ENCODE data around the gene AKAP1.
"Not testable (repeated sequence)": the region's sequence is repeated elsewhere in the genome, so short reads cannot be mapped to it uniquely, and the experiment has no call there.

AKAP1 gene

DNA sequence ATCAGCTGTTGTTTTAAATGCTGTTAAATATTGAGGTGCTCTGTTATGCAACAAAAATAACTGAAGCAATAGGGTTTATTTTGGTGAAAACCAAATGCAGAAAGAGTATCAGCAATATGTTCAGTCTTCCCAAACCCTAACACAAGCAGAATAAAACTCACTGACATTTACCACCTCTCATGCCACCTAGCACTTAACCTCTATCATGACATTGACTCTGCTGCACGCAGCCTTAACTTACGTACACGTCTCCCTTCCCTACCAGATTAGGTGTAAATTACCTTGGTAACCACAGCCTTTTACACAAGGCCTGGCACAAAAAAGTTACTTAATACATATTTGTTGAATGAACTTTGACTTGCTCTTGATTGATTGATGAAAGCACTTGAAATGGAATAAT, 9.9 kb upstream of the AKAP1 start:
- no peak for DNase-seq (ENCODE audit: low read depth, low spot score)

DNA sequence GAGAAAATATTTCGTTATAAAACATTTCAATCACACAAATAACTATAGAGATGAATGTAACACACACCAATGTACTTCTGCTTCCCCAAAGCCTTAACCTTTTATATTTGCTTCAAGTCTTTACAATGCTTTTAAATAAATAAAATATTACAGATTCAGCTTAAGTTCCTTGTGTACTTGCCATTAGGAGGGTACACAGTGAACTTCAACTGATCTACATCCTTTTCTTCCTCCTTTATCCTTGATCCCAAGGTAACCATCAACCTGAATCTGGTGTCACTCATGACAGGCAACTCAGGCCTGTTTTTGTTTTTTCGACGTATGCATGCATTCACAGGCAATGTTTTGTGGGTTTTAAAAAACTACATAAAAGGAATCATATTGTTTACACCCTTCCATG, 9.3 kb upstream of the AKAP1 start:
- no peak for DNase-seq (ENCODE audit: low read depth, low spot score)

- no peak for DNase-seq (ENCODE audit: low read depth, low spot score)
Measured at GRCh38 chr17:57077000-57077399, 8.0 kb upstream of the AKAP1 start.

DNA sequence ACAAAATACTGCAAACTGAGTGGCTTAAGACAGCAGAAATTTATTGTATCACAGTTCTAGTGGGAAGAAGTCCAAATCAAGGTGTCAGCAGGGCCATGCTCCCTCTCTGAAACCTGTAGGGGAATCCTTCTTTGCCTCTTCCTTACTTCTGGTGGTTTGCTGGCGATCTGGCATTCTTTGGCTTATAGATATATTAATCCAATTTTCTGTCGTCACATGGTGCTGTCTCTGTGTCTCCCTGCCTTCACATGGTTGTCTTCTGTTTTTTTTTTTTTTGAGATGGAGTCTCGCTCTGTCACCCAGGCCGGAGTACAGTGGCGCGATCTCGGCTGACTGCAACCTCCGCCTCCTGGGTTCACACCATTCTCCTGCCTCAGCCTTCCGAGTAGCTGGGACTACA, 6.8 kb upstream of the AKAP1 start:
- DNase-seq (ENCODE audit: low read depth, low spot score), result no peak

- DNase-seq (ENCODE audit: low read depth, low spot score), result no peak
Measured at GRCh38 chr17:57080718-57081117, 4.3 kb upstream of the AKAP1 start.

- DNase-seq (ENCODE audit: low read depth, low spot score), result no peak
Measured at GRCh38 chr17:57082441-57082840, 2.6 kb upstream of the AKAP1 start.

DNA sequence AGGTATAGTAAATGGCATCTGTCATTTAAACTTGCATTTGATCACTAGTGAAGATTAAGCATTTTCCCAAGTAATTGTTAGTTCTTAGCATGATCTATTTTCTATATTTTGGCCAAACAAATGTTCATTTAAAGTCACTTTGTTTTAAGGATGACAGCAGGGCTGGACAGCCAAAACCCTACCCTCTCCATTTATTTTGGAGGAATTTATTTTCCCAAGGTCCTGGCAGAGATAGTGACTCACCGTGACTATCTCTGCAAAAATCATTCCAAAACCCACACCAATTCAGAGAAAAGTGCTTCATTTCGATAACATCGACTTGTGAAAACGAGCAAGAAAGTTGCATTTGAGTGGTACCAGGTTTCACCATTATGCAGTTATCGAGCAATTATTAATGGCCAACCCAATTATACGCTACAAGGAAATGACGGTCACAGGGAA, 665 bp upstream of the AKAP1 start:
- DNase-seq (ENCODE audit: low read depth, low spot score), result no peak

DNA sequence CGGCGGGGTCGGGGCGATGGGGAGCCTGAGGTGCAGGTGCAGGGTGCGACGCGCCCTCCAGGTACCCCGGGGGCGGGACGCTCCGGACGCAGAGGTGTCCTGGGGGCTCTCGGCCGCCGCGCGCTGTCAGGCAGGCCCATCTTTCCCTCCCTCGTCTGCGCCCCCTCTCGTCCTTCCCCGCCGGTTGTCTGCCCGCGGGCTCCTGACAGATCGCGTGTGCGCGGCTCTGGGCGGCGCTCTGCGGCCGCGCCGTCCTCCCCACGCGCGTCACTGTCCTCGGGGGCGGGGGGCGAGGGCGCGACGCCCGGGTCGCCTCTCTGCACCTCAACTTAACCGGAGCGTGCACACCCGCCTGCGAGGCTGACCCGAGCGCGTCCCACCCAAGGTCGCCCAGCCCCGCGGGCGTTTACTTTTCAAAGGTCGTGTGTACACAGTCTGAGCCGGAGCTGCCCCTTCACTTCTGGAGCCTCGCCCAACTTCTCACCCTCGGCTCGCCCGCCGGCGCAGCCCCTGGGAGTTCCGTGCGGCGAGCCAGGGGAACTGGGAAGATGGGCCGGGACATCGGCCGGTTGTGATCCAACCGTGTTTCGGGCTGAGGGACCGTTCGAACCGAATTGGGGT, 512 bp downstream of the AKAP1 start:
- DNase-seq (ENCODE audit: low read depth, low spot score), result peak; percentile 20

- no peak for DNase-seq (ENCODE audit: low read depth, low spot score)
Measured at GRCh38 chr17:57086069-57086930, 1.3 kb downstream of the AKAP1 start.

GRCh38 chr17:57088298-57088697, 3.3 kb downstream of the AKAP1 start:
- no peak for DNase-seq (ENCODE audit: low read depth, low spot score)

GRCh38 chr17:57089391-57089790, 4.3 kb downstream of the AKAP1 start:
- DNase-seq (ENCODE audit: low read depth, low spot score), result no peak

GRCh38 chr17:57090560-57091185, 5.6 kb downstream of the AKAP1 start:
- DNase-seq (ENCODE audit: low read depth, low spot score), result no peak

DNA sequence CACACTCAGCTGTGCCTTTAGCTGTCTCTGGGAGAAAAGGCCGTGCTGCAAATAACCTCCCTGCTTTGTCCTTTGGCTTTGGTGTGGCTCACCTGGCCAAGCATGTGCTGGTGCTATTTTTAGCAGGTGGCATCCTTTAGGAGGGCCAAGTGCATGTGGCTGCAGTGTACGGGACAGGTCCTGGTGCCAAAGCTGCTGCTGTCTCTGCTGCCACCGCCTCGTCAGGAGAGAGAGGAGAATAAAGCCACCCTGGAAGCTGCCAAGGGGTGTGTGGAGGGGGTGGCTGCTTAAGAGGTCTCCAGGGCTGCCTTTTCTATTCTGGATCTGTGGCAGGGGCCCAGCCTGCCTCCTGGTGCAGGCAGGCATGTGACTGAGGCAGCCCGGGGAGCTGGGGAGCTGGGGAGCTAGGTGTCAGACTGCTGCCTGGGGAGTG, 6.2 kb downstream of the AKAP1 start:
- no peak for DNase-seq (ENCODE audit: low read depth, low spot score)

GRCh38 chr17:57092171-57092570, 7.1 kb downstream of the AKAP1 start:
- no peak for DNase-seq (ENCODE audit: low read depth, low spot score)

DNA sequence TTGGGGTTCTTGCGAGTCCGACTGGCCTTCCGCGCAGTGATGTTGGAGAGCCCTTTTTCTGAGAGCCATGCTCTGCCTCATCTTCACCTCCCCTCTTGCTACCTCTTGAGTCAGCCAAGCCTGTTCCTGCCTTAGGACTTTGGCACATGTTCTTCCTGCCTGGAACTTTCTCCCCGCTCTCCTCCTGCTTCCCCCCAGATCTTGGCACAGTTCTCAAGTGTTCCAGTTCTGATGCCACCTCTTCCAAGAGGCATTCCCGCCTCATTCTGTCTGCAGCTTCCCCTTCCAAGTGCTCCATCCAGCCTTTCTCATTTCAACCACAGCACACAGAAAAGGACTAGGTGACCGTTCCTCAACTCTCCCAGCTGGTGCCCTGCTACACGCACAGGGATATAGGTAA, 7.7 kb downstream of the AKAP1 start:
- no peak for DNase-seq (ENCODE audit: low read depth, low spot score)

- DNase-seq (ENCODE audit: low read depth, low spot score), result no peak
Measured at GRCh38 chr17:57096472-57097202, 11.6 kb downstream of the AKAP1 start.

- DNase-seq (ENCODE audit: low read depth, low spot score), result no peak
Measured at GRCh38 chr17:57097832-57098421, 12.9 kb downstream of the AKAP1 start.

- DNase-seq (ENCODE audit: low read depth, low spot score), result no peak
Measured at GRCh38 chr17:57099165-57099564, 14.1 kb downstream of the AKAP1 start.

GRCh38 chr17:57102122-57102521, 17.1 kb downstream of the AKAP1 start:
- no peak for DNase-seq (ENCODE audit: low read depth, low spot score)

GRCh38 chr17:57102660-57103059, 17.6 kb downstream of the AKAP1 start:
- not testable (repeated sequence) for DNase-seq (ENCODE audit: low read depth, low spot score)

DNA sequence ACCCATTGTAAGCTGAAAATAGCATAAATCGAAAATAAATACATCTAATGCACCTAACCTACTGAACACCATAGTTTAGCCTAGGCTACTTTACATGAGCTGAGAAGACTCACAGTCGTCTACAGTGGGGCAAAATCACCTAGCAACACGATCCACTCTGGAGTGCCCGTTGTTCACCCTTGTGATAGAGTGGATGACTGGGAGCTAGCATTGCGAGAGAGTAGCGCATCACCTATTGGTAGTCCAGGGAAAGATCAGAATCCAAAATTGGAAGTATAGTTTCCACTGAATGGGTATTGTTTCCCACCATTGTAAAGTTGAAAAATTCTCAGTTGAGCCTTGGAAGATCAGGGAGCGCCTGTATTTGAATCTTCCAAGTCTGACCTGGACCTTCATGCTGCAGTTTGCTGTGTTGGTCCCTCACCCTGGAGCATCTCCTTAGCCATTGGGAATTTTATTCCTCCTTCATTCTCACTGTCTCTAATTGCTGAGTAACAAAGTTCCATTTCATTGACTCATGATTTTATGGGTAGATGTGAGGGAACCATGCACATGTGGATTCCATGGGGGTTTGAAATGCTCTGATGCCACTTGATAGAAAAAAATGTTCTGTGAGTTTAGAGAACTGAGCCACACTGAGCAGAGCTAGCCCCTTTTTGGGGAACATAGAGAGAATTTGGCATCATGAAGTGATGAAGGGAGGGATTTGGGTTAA, 19.6 kb downstream of the AKAP1 start:
- no peak for DNase-seq (ENCODE audit: low read depth, low spot score)
